ENCODE measurements around the gene USP17L20.
"Not testable (repeated sequence)": the region's sequence is repeated elsewhere in the genome, so short reads cannot be mapped to it uniquely, and the experiment has no call there.

USP17L20 gene

DNA sequence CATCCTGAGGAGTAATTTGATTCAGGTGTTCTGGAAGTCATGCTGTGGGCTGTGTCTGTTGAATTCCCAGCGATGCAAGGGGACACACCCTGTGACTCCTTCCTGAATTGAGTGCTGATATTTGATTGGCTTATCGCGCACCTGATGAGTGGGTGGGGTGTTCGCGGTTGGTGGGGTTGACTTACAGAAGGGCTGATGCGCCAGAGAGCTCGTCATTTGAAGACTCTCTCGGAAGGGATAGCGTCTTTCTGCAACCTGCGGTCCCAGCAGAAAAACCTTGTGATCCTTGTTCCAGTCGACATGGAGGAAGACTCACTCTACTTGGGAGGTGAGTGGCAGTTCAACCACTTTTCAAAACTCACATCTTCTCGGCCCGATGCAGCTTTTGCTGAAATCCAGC, 4.6 kb downstream of the USP17L20 start, which contains the start of gene USP17L21:
TSS of gene USP17L21 (plus strand) at position 301 of the 400 bp plus-strand sequence. CDS start at position 301, 0 bp downstream.
- H3K36me3 ChIP-seq (ENCODE audit: control insufficient read depth, low read depth, low read length); H3K4me3 ChIP-seq (ENCODE audit: low read length); H3K9ac ChIP-seq (ENCODE audit: low read length); H3K27me3 ChIP-seq (ENCODE audit: control insufficient read depth, insufficient read depth, low read length); H3K4me1 ChIP-seq (ENCODE audit: control insufficient read depth, low read depth, low read length); H3K9me3 ChIP-seq (ENCODE audit: control insufficient read depth, low read depth, low read length); H3K27ac ChIP-seq (ENCODE audit: low read length): not testable (repeated sequence)

DNA sequence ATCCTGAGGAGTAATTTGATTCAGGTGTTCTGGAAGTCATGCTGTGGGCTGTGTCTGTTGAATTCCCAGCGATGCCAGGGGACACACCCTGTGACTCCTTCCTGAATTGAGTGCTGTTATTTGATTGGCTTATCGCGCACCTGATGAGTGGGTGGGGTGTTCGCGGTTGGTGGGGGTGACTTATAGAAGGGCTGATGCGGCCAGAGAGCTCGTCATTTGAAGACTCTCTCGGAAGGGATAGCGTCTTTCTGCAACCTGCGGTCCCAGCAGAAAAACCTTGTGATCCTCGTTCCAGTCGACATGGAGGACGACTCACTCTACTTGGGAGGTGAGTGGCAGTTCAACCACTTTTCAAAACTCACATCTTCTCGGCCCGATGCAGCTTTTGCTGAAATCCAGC, 9.4 kb downstream of the USP17L20 start, which contains the start of gene USP17L22:
TSS of gene USP17L22 (plus strand) at position 301 of the 400 bp plus-strand sequence. CDS start at position 301, 0 bp downstream.
- not testable (repeated sequence) for H3K27me3 ChIP-seq (ENCODE audit: control insufficient read depth, insufficient read depth, low read length); H3K36me3 ChIP-seq (ENCODE audit: control insufficient read depth, low read depth, low read length); H3K4me1 ChIP-seq (ENCODE audit: control insufficient read depth, low read depth, low read length); H3K27ac ChIP-seq (ENCODE audit: low read length); H3K9ac ChIP-seq (ENCODE audit: low read length); H3K9me3 ChIP-seq (ENCODE audit: control insufficient read depth, low read depth, low read length); H3K4me3 ChIP-seq (ENCODE audit: low read length)

DNA sequence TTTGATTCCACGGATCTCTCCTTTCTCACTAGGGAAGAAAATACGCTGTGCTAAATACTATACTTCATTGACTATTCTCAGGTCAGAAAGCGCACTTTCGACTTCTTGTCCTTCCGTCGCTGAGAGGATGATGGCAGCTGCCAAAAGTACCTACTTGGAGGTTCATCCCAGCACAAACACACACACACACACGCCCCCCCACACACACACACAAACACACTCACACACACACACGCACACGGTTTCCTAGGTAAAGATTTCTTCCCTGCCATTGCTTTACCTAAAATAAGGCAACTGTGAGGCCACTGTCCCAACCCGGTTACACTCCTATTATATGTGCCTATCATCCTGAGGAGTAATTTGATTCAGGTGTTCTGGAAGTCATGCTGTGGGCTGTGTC, 13.8 kb downstream of the USP17L20 start:
- H3K27ac ChIP-seq (ENCODE audit: low read length); H3K9me3 ChIP-seq (ENCODE audit: control insufficient read depth, low read depth, low read length); H3K36me3 ChIP-seq (ENCODE audit: control insufficient read depth, low read depth, low read length); H3K9ac ChIP-seq (ENCODE audit: low read length); H3K27me3 ChIP-seq (ENCODE audit: control insufficient read depth, insufficient read depth, low read length); H3K4me1 ChIP-seq (ENCODE audit: control insufficient read depth, low read depth, low read length); H3K4me3 ChIP-seq (ENCODE audit: low read length): not testable (repeated sequence)

All from iPS-18a (cell line).